Spleen (tissue), 7 donors: ENCODE measurements around the gene PRKCH.
A peak's percentile ranks its signal among the peaks of the same experiment; 100 is the strongest.

Experiments
- POLR2A ChIP-seq, 3 donors: fragments of 450-650 bp; IDR thresholded peaks; one replicate each; pipeline ENCODE4 v1.5.1; 2017; ENCODE audit warnings: antibody characterized with exemption in 3 of 3, mild to moderate bottlenecking in 1 of 3
- POLR2AphosphoS5 ChIP-seq, 3 donors: sonication (generic); formaldehyde crosslinking; IDR thresholded peaks; one replicate each; pipeline ENCODE4 v1.5.1; 2017; ENCODE audit warnings: antibody characterized with exemption in 3 of 3
- TF ChIP-seq, protein P1 (sequence below), 11 experiments: fragments of 200-600 bp in 7 of 11; fragments of 450-650 bp in 4 of 11; sonication (generic) in 4 of 11; IDR thresholded peaks in 8 of 11; conservative IDR thresholded peaks in 3 of 11; 1 replicate in 7 of 11; 2 replicates in 4 of 11; pipeline versions ENCODE4 v1.4.0 to v1.8.0; 2016 to 2021; ENCODE audit warnings: antibody characterized with exemption in 11 of 11, inconsistent platforms in 4 of 11, mild to moderate bottlenecking in 1 of 11
- donor health status: DM: no; HTN: no; CAD: no; lungs with moderate emphysema.
- donor health status: DM: no; HTN: no; CAD: no.
- donor health status: DM: no; HTN: no; CAD: no.

DNA sequence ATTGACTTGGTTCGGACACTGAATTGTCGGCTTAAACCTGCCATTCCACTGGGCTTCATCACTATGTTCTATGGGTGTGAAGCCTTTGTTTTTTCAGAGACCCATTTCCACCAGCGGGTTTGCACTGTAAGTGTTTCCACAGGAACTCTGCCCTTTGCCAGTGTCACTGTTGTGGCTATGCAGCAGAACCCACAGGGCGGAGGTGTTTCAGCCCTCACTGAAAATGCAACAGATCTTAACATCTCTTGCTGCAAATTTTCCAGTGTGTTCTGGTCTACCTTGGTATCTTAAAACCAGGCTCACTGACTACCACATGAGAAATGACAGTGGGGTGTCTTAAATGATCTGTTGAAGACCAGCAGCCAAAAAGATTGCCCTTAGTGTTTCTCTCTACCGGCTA is 21.1 kb downstream of the PRKCH start:
- TF ChIP-seq, protein P1, sequence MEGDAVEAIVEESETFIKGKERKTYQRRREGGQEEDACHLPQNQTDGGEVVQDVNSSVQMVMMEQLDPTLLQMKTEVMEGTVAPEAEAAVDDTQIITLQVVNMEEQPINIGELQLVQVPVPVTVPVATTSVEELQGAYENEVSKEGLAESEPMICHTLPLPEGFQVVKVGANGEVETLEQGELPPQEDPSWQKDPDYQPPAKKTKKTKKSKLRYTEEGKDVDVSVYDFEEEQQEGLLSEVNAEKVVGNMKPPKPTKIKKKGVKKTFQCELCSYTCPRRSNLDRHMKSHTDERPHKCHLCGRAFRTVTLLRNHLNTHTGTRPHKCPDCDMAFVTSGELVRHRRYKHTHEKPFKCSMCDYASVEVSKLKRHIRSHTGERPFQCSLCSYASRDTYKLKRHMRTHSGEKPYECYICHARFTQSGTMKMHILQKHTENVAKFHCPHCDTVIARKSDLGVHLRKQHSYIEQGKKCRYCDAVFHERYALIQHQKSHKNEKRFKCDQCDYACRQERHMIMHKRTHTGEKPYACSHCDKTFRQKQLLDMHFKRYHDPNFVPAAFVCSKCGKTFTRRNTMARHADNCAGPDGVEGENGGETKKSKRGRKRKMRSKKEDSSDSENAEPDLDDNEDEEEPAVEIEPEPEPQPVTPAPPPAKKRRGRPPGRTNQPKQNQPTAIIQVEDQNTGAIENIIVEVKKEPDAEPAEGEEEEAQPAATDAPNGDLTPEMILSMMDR (IDR thresholded peaks at IDR 0.05 in 8 of 11, conservative IDR thresholded peaks at IDR 0.05 in 3 of 11) = no peak
- TF ChIP-seq POLR2A (IDR thresholded peaks at IDR 0.05) (no peak), POLR2AphosphoS5 (IDR thresholded peaks at IDR 0.05) (peak in 1 of 3 donors; percentile 82)
